A549 (cell line): ENCODE measurements around the gene CLEC2D. TPM values are rescaled to one million over a fixed set of nuclear protein-coding genes. Genes with fewer than 3 reads are reported as not detected.

Source experiments
- ATAC-seq, 2 experiments: fragments of 200-7000 bp in 1 of 2; fragments of >200 bp in 1 of 2; cut with Nextera tagmentation in 1 of 2; cut with Tn5 transposase in 1 of 2; 3 replicates each; pipeline versions ENCODE4 v1.8.0 to v1.9.1; 2018 to 2020; ENCODE audit warnings: mild to moderate bottlenecking in 1 of 2, moderate library complexity in 1 of 2
- CTCF ChIA-PET: fragments of 300-600 bp; sonication (Branson Sonifier 250); formaldehyde crosslinking; extraction: SDS; loops from one replicate; lab custom pipeline; 2021; ENCODE audit warnings: antibody characterized with exemption, inconsistent platforms; lab: Yijun Ruan, JAX
- POLR2A ChIA-PET: fragments of 350-600 bp; formaldehyde crosslinking; extraction: SDS; loops from one replicate; lab custom pipeline; 2021; ENCODE audit warnings: antibody characterized with exemption, inconsistent platforms; lab: Yijun Ruan, JAX
- DNase-seq, 2 experiments: peaks; one replicate each; pipeline versions ENCODE4 v3.0.0 to v3.0.0-alpha.2; 2011 to 2016; ENCODE audit warnings: low read depth in 1 of 2, low spot score in 1 of 2
- FAIRE-seq: peaks from 2 replicates; lab custom pipeline; 2011; peaks lifted over from hg19 to GRCh38; lab: Jason Lieb, UNC
- H3K27ac ChIP-seq, 2 experiments: fragments of >200 bp; sonication (Bioruptor Twin); formaldehyde crosslinking; 3 replicates each; pipeline ENCODE4 v1.5.1; 2016 to 2017
- H3K4me1 ChIP-seq: fragments of >200 bp; sonication (Bioruptor Twin); formaldehyde crosslinking; 3 replicates; pipeline ENCODE4 v1.6.1; 2016
- H3K4me2 ChIP-seq: fragments of >200 bp; sonication (Bioruptor Twin); formaldehyde crosslinking; 3 replicates; pipeline ENCODE4 v1.6.1; 2016
- H3K4me3 ChIP-seq: fragments of >200 bp; sonication (Bioruptor Twin); formaldehyde crosslinking; 3 replicates; pipeline ENCODE4 v1.5.1; 2016
- H3K9me3 ChIP-seq: fragments of >200 bp; sonication (Bioruptor Twin); formaldehyde crosslinking; 3 replicates; pipeline ENCODE4 v1.6.1; 2016
- ATOH8 ChIP-seq: fragments of 250-450 bp; sonication (Bioruptor Pico); IDR thresholded peaks from 2 replicates; pipeline ENCODE4 v1.5.0; 2020; ENCODE audit warnings: low read depth, mild to moderate bottlenecking, moderate library complexity
- BCL3 ChIP-seq: fragments of >200 bp; sonication (Bioruptor Twin); formaldehyde crosslinking; IDR thresholded peaks from 3 replicates; pipeline ENCODE4 v1.6.1; 2016
- BHLHE40 ChIP-seq: IDR thresholded peaks from 2 replicates; pipeline ENCODE4 v1.6.1; 2012; ENCODE audit warnings: low read depth, low read length, inconsistent platforms
- CEBPB ChIP-seq, 2 experiments: fragments of >200 bp in 1 of 2; sonication (Bioruptor Twin) in 1 of 2; formaldehyde crosslinking in 1 of 2; IDR thresholded peaks; 2 replicates each; pipeline ENCODE4 v1.6.1; 2012 to 2016
- CHD2 ChIP-seq: fragments of 150-350 bp; IDR thresholded peaks from 2 replicates; pipeline ENCODE4 v1.6.1; 2014; ENCODE audit warnings: low read length; ENCODE audit not compliant: partially characterized antibody
- CHD4 ChIP-seq: fragments of 200-600 bp; sonication (generic); IDR thresholded peaks from 2 replicates; pipeline ENCODE4 v1.6.1; 2016; ENCODE audit warnings: antibody characterized with exemption, mild to moderate bottlenecking, borderline replicate concordance
- EP300 ChIP-seq, 2 experiments: fragments of >200 bp; sonication (Bioruptor Twin); formaldehyde crosslinking; IDR thresholded peaks; 2 replicates in 1 of 2; 3 replicates in 1 of 2; pipeline ENCODE4 v1.6.1; 2016 to 2017
- GATA3 ChIP-seq: IDR thresholded peaks from 2 replicates; pipeline ENCODE4 v1.6.1; 2012; ENCODE audit warnings: borderline replicate concordance
- HES2 ChIP-seq: fragments of >200 bp; sonication (Bioruptor Twin); formaldehyde crosslinking; IDR thresholded peaks from 2 replicates; pipeline ENCODE4 v1.6.1; 2016
- HMGXB4 ChIP-seq: fragments of 250-450 bp; sonication (Bioruptor Pico); IDR thresholded peaks from 2 replicates; pipeline ENCODE4 v1.5.0; 2021; ENCODE audit warnings: mild to moderate bottlenecking, moderate library complexity, borderline replicate concordance
- KDM1A ChIP-seq: fragments of 200-600 bp; sonication (generic); IDR thresholded peaks from 2 replicates; pipeline ENCODE4 v1.6.1; 2016; ENCODE audit warnings: low read depth, mild to moderate bottlenecking
- KDM5A ChIP-seq: fragments of 200-600 bp; sonication (generic); IDR thresholded peaks from 2 replicates; pipeline ENCODE4 v1.6.1; 2016; ENCODE audit warnings: antibody characterized with exemption, mild to moderate bottlenecking
- MAX ChIP-seq: IDR thresholded peaks from 2 replicates; pipeline ENCODE4 v1.6.1; 2012
- MAZ ChIP-seq: fragments of 150-350 bp; IDR thresholded peaks from 2 replicates; pipeline ENCODE4 v1.6.1; 2014; ENCODE audit warnings: antibody characterized with exemption, low read depth, low read length, borderline replicate concordance
- NPAS2 ChIP-seq: fragments of 250-450 bp; sonication (Bioruptor Pico); IDR thresholded peaks from 2 replicates; pipeline ENCODE4 v1.8.0; 2022; ENCODE audit warnings: mild to moderate bottlenecking, moderate library complexity, borderline replicate concordance
- PBX3 ChIP-seq: IDR thresholded peaks from 2 replicates; pipeline ENCODE4 v1.6.1; 2012
- PHF8 ChIP-seq: fragments of 200-600 bp; sonication (generic); IDR thresholded peaks from 2 replicates; pipeline ENCODE4 v1.6.1; 2016; ENCODE audit warnings: low read depth, mild to moderate bottlenecking, antibody characterized with exemption, moderate library complexity, borderline replicate concordance
- RARB ChIP-seq: fragments of 250-450 bp; sonication (Bioruptor Pico); IDR thresholded peaks from 2 replicates; pipeline ENCODE4 v1.8.0; 2021; ENCODE audit warnings: mild to moderate bottlenecking, moderate library complexity
- RFX5 ChIP-seq: fragments of 450-650 bp; IDR thresholded peaks from 2 replicates; pipeline ENCODE4 v1.7.1; 2014; ENCODE audit warnings: antibody characterized with exemption, mild to moderate bottlenecking, moderate library complexity
- SMC3 ChIP-seq: fragments of >200 bp; sonication (Bioruptor Twin); formaldehyde crosslinking; IDR thresholded peaks from 3 replicates; pipeline ENCODE4 v1.6.1; 2018; ENCODE audit warnings: inconsistent platforms
- SREBF2 ChIP-seq: fragments of 450-650 bp; IDR thresholded peaks from 2 replicates; pipeline ENCODE4 v1.6.1; 2014; ENCODE audit warnings: mild to moderate bottlenecking, moderate library complexity
- TFCP2L1 ChIP-seq: fragments of 250-450 bp; sonication (Bioruptor Pico); IDR thresholded peaks from 2 replicates; pipeline ENCODE4 v1.5.0; 2021; ENCODE audit warnings: mild to moderate bottlenecking
- USF2 ChIP-seq: fragments of 450-650 bp; IDR thresholded peaks from 2 replicates; pipeline ENCODE4 v1.6.1; 2014; ENCODE audit warnings: antibody characterized with exemption
- ZFP36 ChIP-seq: fragments of 450-650 bp; IDR thresholded peaks from 2 replicates; pipeline ENCODE4 v1.6.1; 2014; ENCODE audit warnings: borderline replicate concordance; ENCODE audit not compliant: partially characterized antibody
- WGBS: methylation state at CpG from one replicate; pipeline ENCODE4 v1.1.6; 2017; ENCODE audit errors: missing lambda C conversion rate; 5-methylcytosine and 5-hydroxymethylcytosine counted together
- polyA plus RNA-seq, 4 experiments: library from polyadenylated mRNA; depleted of rRNA in 3 of 4; stranded (reverse); fragments of >200 nt; fragmentation: RNase III in 1 of 4; extraction: RNeasy Plus Mini Kit Qiagen cat#74134 plus additional on column Dnase treatment in 1 of 4; gene quantifications; 2 replicates in 3 of 4; 3 replicates in 1 of 4; pipeline ENCODE4 v1.2.3, GENCODE V29; 2011 to 2017

Gene CLEC2D
- polyA plus RNA-seq, 2 of the 4 experiments (the other 2 are of a cell fraction): 1.1 to 4.0 TPM

- POLR2A ChIA-PET: no interaction called here
- CTCF ChIA-PET: interaction anchor here (1.6 to 2.7 kb wide), 3 partner anchors 8 to 32 kb away, joined by 3 to 9 read pairs (median 4); no protein-coding TSS in a partner anchor
- Histone ChIP-seq H3K27ac (no peak overlapping the region), H3K4me1 (no peaks in the 10 kb centered on the region), H3K4me3 (no peak overlapping the region), H3K4me2 (no peak overlapping the region), H3K9me3 (no peaks in the 10 kb centered on the region)
- no peak for FAIRE-seq
- WGBS: 85% methylated on average over 7 of the region's 7 CpGs
- TF ChIP-seq PHF8 (no peak), RARB (CRISPR knock-in tag) (no peak), HES2 (no peak), BHLHE40 (no peak), USF2 (no peak), EP300 (IDR thresholded peaks at IDR 0.05) (no peak), MAZ (no peak), KDM5A (no peak), SREBF2 (no peak), MAX (no peak), PBX3 (no peak), SMC3 (no peak), TFCP2L1 (CRISPR knock-in tag) (no peak), GATA3 (no peak), CEBPB (IDR thresholded peaks at IDR 0.05) (no peak), CHD2 (no peak), ATOH8 (CRISPR knock-in tag) (no peak), BCL3 (no peak), KDM1A (no peak), CHD4 (no peak)
- DNase-seq: no peak
- ATAC-seq: no peak
These were observed 70.7 kb downstream of the CLEC2D start for GRCh38 chr12:9740106-9740750.

- DNase-seq (no peak), FAIRE-seq (no peak), ATAC-seq (no peak)
- Histone ChIP-seq H3K4me2 (no peak overlapping the region), H3K27ac (no peak overlapping the region), H3K9me3 (no peaks in the 10 kb centered on the region), H3K4me1 (no peaks in the 10 kb centered on the region), H3K4me3 (no peak overlapping the region)
- 75% methylated on average over 4 of the region's 4 CpGs for WGBS
- TF ChIP-seq NPAS2 (CRISPR knock-in tag) (no peak), RFX5 (no peak), ZFP36 (no peak), HMGXB4 (CRISPR knock-in tag) (no peak), MAX (no peak)
- CTCF ChIA-PET: interaction anchor here (1.1 to 1.6 kb wide), 3 partner anchors 7 to 102 kb away, joined by 3 to 6 read pairs (median 3); no protein-coding TSS in a partner anchor
- POLR2A ChIA-PET: no interaction called here
These were observed 72.2 kb downstream of the CLEC2D start for GRCh38 chr12:9741726-9742125.
